Natural killer cell (primary cell): ENCODE data around the gene RAB39A. TPM values are rescaled to one million over a fixed set of nuclear protein-coding genes. Genes with fewer than 3 reads are reported as not detected.

Source experiments
- ATAC-seq, 3 donors: fragments of 150-1000 bp in 2 of 3; fragments of 200-7000 bp in 1 of 3; cut with Tn5 transposase; 1 replicate in 1 of 3; 2 replicates in 2 of 3; pipeline ENCODE4 v1.10.0; 2021; ENCODE audit warnings: mild to moderate bottlenecking in 2 of 3, moderate library complexity in 2 of 3
- DNase-seq, 2 donors: peaks; one replicate each; pipeline versions ENCODE4 v3.0.0 to v3.0.0-alpha.2; 2013 to 2021; ENCODE audit warnings: mixed read lengths in 1 of 2
- H3K27ac ChIP-seq: one replicate; pipeline ENCODE4 v1.5.1; 2013; ENCODE audit warnings: mild to moderate bottlenecking, low read length
- H3K27me3 ChIP-seq: one replicate; pipeline ENCODE4 v1.6.1; 2013; ENCODE audit warnings: low read length; ENCODE audit not compliant: control insufficient read depth, insufficient read depth
- H3K36me3 ChIP-seq: one replicate; pipeline ENCODE4 v1.6.1; 2013; ENCODE audit warnings: low read length; ENCODE audit not compliant: control insufficient read depth, insufficient read depth
- H3K4me1 ChIP-seq: one replicate; pipeline ENCODE4 v1.6.1; 2013; ENCODE audit warnings: low read length; ENCODE audit not compliant: control insufficient read depth, insufficient read depth
- H3K4me3 ChIP-seq: one replicate; pipeline ENCODE4 v1.5.1; 2013; ENCODE audit warnings: low read length
- H3K9me3 ChIP-seq: one replicate; pipeline ENCODE4 v1.6.1; 2013; ENCODE audit warnings: low read length; ENCODE audit not compliant: control insufficient read depth, insufficient read depth
- H3K27ac Mint-ChIP-seq, 2 donors: one replicate each; pipeline ENCODE4 v1.8.0; 2022; ENCODE audit warnings: mild to moderate bottlenecking in 2 of 2, mixed read lengths in 2 of 2, moderate library complexity in 1 of 2
- H3K27me3 Mint-ChIP-seq, 2 donors: one replicate each; pipeline ENCODE4 v1.8.0; 2022; ENCODE audit warnings: low read depth in 2 of 2, mixed read lengths in 2 of 2
- H3K36me3 Mint-ChIP-seq: one replicate; pipeline ENCODE4 v1.8.0; 2022; ENCODE audit warnings: mixed read lengths
- H3K4me1 Mint-ChIP-seq, 2 donors: one replicate each; pipeline ENCODE4 v1.8.0; 2022; ENCODE audit warnings: mixed read lengths in 2 of 2
- H3K4me3 Mint-ChIP-seq: one replicate; pipeline ENCODE4 v1.8.0; 2022; ENCODE audit warnings: mild to moderate bottlenecking, moderate library complexity, mixed read lengths
- H3K9me3 Mint-ChIP-seq, 2 donors: one replicate each; pipeline ENCODE4 v1.8.0; 2022; ENCODE audit warnings: mixed read lengths in 2 of 2
- CTCF ChIP-seq: fragments of 200-600 bp; IDR thresholded peaks from one replicate; pipeline ENCODE4 v1.8.0; 2022; ENCODE audit warnings: antibody characterized with exemption
- WGBS: methylation state at CpG from one replicate; pipeline ENCODE4 v1.1.7; 2013; ENCODE audit warnings: missing lambda C conversion rate; ENCODE audit not compliant: insufficient coverage; 5-methylcytosine and 5-hydroxymethylcytosine counted together
- intact Hi-C: fragments of 100-400 bp; cut with micrococcal nuclease; formaldehyde crosslinking; loops from one replicate; pipeline ENCODE4 v1.14.2; 2022
- total RNA-seq, 4 donors: library from RNA; stranded (reverse); fragments of 120-200 nt in 1 of 4; gene quantifications; one replicate each; pipeline versions ENCODE4 v1.2.3 to v1.2.4, GENCODE V29; 2013 to 2022

RAB39A gene
- total RNA-seq, 3 donors from 2014 or later (not counting 1 experiment from before 2014, with no cell fraction given) = 0.14 to 0.20 TPM; not detected in 1

- intact Hi-C loops = no loop called here
- peak overlapping the region; percentile 86 for H3K4me3 Mint-ChIP-seq
- no peaks in the 10 kb centered on the region for H3K9me3 Mint-ChIP-seq
- H3K27ac ChIP-seq = no peak overlapping the region
- H3K27me3 ChIP-seq = peaks cover 3% of the 10 kb centered on the region
- peak overlapping the region; percentile 56 to 85 for H3K27ac Mint-ChIP-seq
- 3% methylated on average over 41 of the region's 41 CpGs for WGBS
- H3K4me3 ChIP-seq = peak overlapping the region; percentile 38
- no peak for TF ChIP-seq CTCF
- no peaks in the 10 kb centered on the region for H3K36me3 Mint-ChIP-seq
- ATAC-seq = peak; percentile 5 to 14 (median 9)
- H3K4me1 ChIP-seq = peaks cover 10% of the 10 kb centered on the region
- H3K27me3 Mint-ChIP-seq = peaks cover 10 to 18% of the 10 kb centered on the region in 2 donors
- no peaks in the 10 kb centered on the region for H3K36me3 ChIP-seq
- peaks cover 6 to 8% of the 10 kb centered on the region in 2 donors for H3K4me1 Mint-ChIP-seq
- DNase-seq = peak in 1 of 2 donors; percentile 5
- H3K9me3 ChIP-seq = no peaks in the 10 kb centered on the region
Measured at GRCh38 chr11:107928767-107929507, 689 bp downstream of the RAB39A start.

- peak overlapping the region; percentile 86 for H3K4me3 Mint-ChIP-seq
- H3K9me3 ChIP-seq = no peaks in the 10 kb centered on the region
- no peak for ATAC-seq
- WGBS = 62% methylated on average over 10 of the region's 10 CpGs
- H3K36me3 Mint-ChIP-seq = no peaks in the 10 kb centered on the region
- no peaks in the 10 kb centered on the region for H3K9me3 Mint-ChIP-seq
- H3K4me3 ChIP-seq = no peak overlapping the region
- H3K36me3 ChIP-seq = no peaks in the 10 kb centered on the region
- peaks cover 6 to 8% of the 10 kb centered on the region in 2 donors for H3K4me1 Mint-ChIP-seq
- H3K27me3 Mint-ChIP-seq = peaks cover 6 to 14% of the 10 kb centered on the region in 2 donors
- intact Hi-C loops = no loop called here
- peak overlapping the region in 1 of 2 donors; percentile 56 for H3K27ac Mint-ChIP-seq
- TF ChIP-seq CTCF = no peak
- DNase-seq = peak in 1 of 2 donors; percentile 10
- H3K27me3 ChIP-seq = peaks cover 3% of the 10 kb centered on the region
- H3K4me1 ChIP-seq = peaks cover 10% of the 10 kb centered on the region
- no peak overlapping the region for H3K27ac ChIP-seq
Measured at GRCh38 chr11:107929611-107930200, 1.5 kb downstream of the RAB39A start.

- Histone ChIP-seq H3K4me1 (peaks cover 10% of the 10 kb centered on the region), H3K36me3 (no peaks in the 10 kb centered on the region), H3K27me3 (peaks cover 3% of the 10 kb centered on the region), H3K4me3 (no peak overlapping the region), H3K27ac (no peak overlapping the region), H3K9me3 (no peaks in the 10 kb centered on the region)
- no peak for DNase-seq
- H3K27ac Mint-ChIP-seq = no peak overlapping the region
- peaks cover 0 to 5% of the 10 kb centered on the region in 2 donors for H3K27me3 Mint-ChIP-seq
- TF ChIP-seq CTCF = no peak
- no peaks in the 10 kb centered on the region for H3K9me3 Mint-ChIP-seq
- ATAC-seq = no peak
- intact Hi-C loops = no loop called here
- H3K4me1 Mint-ChIP-seq = peaks cover 6 to 8% of the 10 kb centered on the region in 2 donors
- no peak overlapping the region for H3K4me3 Mint-ChIP-seq
- H3K36me3 Mint-ChIP-seq = no peaks in the 10 kb centered on the region
- 89% methylated on average over 2 of the region's 7 CpGs for WGBS
Measured at GRCh38 chr11:107931206-107931605, 3.0 kb downstream of the RAB39A start.
